ENCODE measurements around the gene PTPRK.

PTPRK gene

GRCh38 chr6:127966616-127967015 is 553.8 kb downstream of the PTPRK start:
- no peak for TF ChIP-seq CTCF (IDR thresholded peaks at IDR 0.05; ENCODE audit: low read depth, low read length)
- H3K4me3 ChIP-seq (ENCODE audit: low read depth, low read length), result no peak overlapping the region
- in situ Hi-C loops (cut with HindIII; ENCODE audit: low sequenced_read_pairs), result no loop called here
- no peak for DNase-seq (ENCODE audit: low read depth, low spot score)

DNA sequence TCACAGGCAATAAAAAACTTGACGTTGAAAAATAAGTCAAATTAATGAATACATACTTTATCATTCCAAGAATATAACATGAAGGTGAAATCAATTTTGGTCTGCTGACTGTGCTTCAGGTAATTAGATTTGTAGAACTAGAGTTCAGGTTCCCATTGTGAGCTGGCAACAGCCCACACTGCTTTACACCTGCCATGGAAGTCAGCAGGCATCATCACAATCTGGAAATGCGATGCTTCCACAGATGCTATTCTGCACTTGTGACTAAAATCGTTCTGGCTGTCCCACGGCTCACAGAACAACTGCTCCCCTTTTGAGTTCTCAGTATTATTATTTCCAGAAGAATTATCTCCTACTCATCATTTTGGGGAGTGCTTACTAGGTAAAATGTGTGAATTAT is 556.9 kb downstream of the PTPRK start:
- in situ Hi-C loops (cut with HindIII; ENCODE audit: low sequenced_read_pairs), result no loop called here
- no peak overlapping the region for H3K4me3 ChIP-seq (ENCODE audit: low read depth, low read length)
- no peak for DNase-seq (ENCODE audit: low read depth, low spot score)
- no peak for TF ChIP-seq CTCF (IDR thresholded peaks at IDR 0.05; ENCODE audit: low read depth, low read length)

DNA sequence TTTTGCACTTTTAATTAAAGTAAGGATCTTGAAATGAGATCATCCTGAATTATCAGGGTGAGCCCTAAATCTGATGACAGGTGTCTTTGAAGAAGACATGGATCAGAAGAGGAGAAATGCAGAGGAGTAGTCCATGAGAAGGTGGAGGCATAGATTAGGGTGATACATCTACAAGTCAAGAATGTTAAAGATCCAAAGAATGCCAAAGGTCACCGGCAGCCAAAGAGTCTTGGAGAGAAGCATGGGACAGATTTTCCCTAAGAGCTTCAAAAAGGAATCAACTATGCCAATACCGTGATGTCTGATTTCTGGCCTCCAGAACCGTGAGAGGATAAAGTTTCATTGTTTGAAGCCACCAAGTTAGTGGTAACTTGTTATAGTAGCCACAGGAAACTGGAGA is 560.5 kb downstream of the PTPRK start:
- in situ Hi-C loops (cut with HindIII; ENCODE audit: low sequenced_read_pairs), result no loop called here
- no peak overlapping the region for H3K4me3 ChIP-seq (ENCODE audit: low read depth, low read length)
- no peak for DNase-seq (ENCODE audit: low read depth, low spot score)
- TF ChIP-seq CTCF (IDR thresholded peaks at IDR 0.05; ENCODE audit: low read depth, low read length), result no peak

DNA sequence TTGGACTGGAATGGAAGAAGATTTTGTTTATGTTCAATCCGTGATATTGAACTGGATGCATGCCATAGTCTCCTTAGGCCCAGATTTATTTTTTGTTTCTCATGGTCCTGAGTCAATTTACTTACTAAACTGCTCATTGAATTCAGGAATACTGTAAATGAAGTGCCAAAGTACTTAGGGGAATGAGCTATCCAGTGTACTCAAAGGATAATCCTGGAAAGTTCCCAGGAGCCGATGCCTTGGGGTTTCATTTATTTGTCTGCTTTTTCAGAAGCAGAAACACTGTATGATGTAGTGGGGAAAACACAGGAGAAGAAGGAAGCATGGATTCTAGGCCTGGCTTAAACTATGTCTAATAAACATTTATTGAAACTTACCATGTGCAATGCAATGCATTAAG is 563.4 kb downstream of the PTPRK start:
- H3K4me3 ChIP-seq (ENCODE audit: low read depth, low read length), result no peak overlapping the region
- no peak for TF ChIP-seq CTCF (IDR thresholded peaks at IDR 0.05; ENCODE audit: low read depth, low read length)
- in situ Hi-C loops (cut with HindIII; ENCODE audit: low sequenced_read_pairs), result no loop called here
- DNase-seq (ENCODE audit: low read depth, low spot score), result no peak

- in situ Hi-C loops (cut with HindIII; ENCODE audit: low sequenced_read_pairs), result no loop called here
- H3K4me3 ChIP-seq (ENCODE audit: low read depth, low read length), result no peak overlapping the region
- TF ChIP-seq CTCF (IDR thresholded peaks at IDR 0.05; ENCODE audit: low read depth, low read length), result peak; percentile 14
- DNase-seq (ENCODE audit: low read depth, low spot score), result no peak
These were observed 564.0 kb downstream of the PTPRK start for GRCh38 chr6:127956260-127956888.

- DNase-seq (ENCODE audit: low read depth, low spot score), result no peak
- in situ Hi-C loops (cut with HindIII; ENCODE audit: low sequenced_read_pairs), result no loop called here
- TF ChIP-seq CTCF (IDR thresholded peaks at IDR 0.05; ENCODE audit: low read depth, low read length), result no peak
- H3K4me3 ChIP-seq (ENCODE audit: low read depth, low read length), result no peak overlapping the region
These were observed 566.3 kb downstream of the PTPRK start for GRCh38 chr6:127954082-127954481.

DNA sequence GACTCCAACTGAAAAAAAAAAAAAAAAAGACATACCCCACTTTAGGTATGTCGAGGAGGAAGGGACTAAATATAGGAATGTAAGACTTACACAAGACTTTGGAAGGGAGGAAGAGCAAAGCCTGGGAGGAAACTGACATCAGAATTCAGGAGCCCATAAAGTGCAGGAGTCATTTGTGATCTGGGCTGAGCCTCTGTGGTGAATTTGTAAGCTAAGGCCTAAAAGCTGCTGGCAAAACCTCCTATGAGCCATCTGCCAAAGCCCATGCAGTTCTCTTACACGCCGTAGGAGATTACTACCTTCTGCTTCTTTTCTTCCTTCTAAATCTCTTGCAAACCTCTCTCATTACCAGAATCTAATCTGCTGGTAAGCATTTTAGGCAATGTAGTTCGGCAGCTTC is 567.6 kb downstream of the PTPRK start:
- DNase-seq (ENCODE audit: low read depth, low spot score), result no peak
- TF ChIP-seq CTCF (IDR thresholded peaks at IDR 0.05; ENCODE audit: low read depth, low read length), result no peak

More for the DNA sequence above, 567.6 kb downstream of the PTPRK start:
- in situ Hi-C loops (cut with HindIII; ENCODE audit: low sequenced_read_pairs), result no loop called here
- no peak overlapping the region for H3K4me3 ChIP-seq (ENCODE audit: low read depth, low read length)
